Renal pelvis (tissue), 4 donors: ENCODE results near the gene PEA15. TPM values are rescaled to one million over a fixed set of nuclear protein-coding genes. Genes with fewer than 3 reads are reported as not detected.

ENCODE experiments used
- DNase-seq: peaks from one replicate; pipeline ENCODE4 v3.0.0-alpha.2; 2013
- polyA plus RNA-seq, 3 donors: library from polyadenylated mRNA; unstranded; fragments of 120-200 nt; gene quantifications; one replicate each; pipeline ENCODE4 v1.2.1, GENCODE V29; 2013; ENCODE audit not compliant: insufficient read length in 3 of 3

Gene PEA15
- polyA plus RNA-seq, 3 donors: 96.6 to 114 (median 107) TPM

- no peak for DNase-seq
Measured at GRCh38 chr1:160171354-160171753, 33.8 kb upstream of the PEA15 start.

DNA sequence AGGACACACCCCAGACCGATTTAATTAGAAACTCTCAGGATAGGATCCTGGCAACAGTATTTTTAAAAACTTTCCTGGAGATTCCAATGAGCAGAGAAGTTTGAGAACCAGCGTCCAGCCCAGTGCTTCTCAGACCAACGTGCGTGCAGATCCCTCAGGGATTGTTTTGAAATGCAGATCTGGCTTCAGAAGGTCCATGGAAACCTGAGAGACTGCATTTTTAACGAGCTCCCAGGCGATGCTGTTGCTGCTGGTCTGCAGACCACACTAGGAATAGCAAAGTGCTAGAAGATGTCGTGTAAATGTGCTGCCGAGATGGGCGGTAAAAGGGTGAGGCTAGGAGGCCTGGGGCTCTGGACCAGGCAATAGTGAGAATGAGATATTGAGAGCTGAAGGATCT lies 33.2 kb upstream of the PEA15 start:
- DNase-seq: no peak

- DNase-seq: no peak
Measured at GRCh38 chr1:160177231-160177630, 28.0 kb upstream of the PEA15 start.

GRCh38 chr1:160177667-160178066 lies 27.5 kb upstream of the PEA15 start:
- no peak for DNase-seq

- no peak for DNase-seq
Measured at GRCh38 chr1:160178731-160179130, 26.5 kb upstream of the PEA15 start.

GRCh38 chr1:160179336-160179735 lies 25.8 kb upstream of the PEA15 start:
- DNase-seq: no peak

- no peak for DNase-seq
Measured at GRCh38 chr1:160186246-160186645, 18.9 kb upstream of the PEA15 start.

DNA sequence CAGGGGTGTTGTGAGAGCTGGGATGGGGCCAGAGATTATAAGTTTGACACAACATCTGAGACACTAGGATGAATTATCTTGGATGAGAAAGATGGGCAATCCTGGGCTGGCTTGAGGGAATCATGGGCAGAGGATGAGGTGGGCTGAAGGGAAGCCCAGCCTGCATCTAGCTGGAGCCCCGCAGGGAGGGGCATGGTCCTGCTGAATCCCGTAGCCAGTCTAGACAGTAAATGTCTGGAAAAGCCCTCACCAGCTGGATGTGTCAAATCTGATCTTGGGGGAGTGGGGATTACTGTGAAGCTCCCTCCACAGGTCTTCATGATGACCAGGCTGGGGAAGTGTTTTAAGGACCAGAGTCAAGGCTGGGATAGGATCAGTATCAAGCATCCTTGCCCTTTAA lies 18.5 kb upstream of the PEA15 start:
- DNase-seq: no peak

DNA sequence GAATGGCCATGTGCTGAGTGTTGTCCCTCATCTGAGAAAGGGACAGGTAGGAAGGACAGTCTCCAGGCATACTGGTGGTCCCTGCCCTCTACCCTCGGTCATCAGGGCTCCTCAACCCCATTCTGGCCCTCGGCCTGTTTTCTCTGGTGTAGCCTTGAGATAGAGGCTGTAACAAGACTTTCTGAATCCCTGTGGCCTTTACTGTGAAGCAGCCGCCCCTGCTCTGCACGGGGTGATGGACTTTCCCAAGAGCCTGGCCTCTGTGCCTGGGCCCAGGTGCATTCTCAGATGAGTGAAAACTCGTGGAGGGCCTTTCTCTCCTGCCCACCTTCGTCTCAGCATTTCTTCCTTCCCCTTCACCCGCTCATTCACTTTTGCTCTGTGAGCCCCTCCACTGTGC lies 17.8 kb upstream of the PEA15 start:
- no peak for DNase-seq

- DNase-seq: no peak
Measured at GRCh38 chr1:160188341-160188740, 16.8 kb upstream of the PEA15 start.

DNA sequence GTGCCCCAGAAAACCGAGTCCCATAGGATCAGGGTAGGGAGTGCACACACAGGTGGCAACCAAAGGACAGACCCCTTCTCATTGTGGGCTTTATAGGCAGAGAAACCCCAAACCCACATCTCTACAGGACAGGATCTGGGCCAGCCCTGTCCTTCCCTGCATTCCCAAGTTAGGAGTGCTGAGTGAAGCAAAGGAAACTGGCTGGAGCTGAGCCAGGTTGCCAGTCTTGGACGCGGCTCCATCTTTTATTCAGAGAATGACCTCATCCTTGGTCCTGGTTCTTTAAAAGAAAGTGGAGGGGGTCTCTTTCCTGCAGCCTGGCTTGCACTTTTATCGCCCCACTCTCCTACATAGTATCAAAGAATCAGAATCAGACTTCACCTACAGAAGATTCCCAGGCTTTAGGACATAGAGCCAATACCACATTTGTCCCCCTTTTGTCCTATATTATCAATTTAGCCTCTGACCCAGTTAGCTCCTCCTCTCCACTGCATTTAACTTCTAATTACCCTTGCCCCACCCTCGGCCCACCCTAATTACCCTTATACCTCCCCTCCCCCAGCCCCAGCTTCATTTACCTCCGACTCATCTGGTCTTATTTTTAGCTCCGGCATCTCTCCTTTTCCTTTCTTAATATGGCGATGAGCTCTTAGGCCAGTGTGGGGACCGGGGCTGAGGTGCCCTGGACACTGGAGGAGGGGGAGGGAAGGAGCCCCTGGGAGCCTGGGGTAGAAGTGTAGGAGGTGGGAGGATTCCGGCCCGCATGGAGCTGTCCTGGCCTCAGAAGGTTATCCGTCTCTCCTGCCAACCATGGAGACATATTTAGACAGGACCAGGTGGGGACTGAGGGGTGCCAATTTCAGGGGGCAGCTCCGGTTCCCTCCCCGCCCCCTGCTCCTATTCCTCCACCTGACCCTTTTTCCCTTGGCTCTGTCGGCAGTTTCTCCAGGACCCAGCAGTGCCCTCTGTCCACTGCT lies 15.2 kb upstream of the PEA15 start, which contains the start of gene CASQ1:
Gene CASQ1 (plus strand): TSS at position 927 of the 977 bp plus-strand sequence. CDS start 177 bp downstream, outside the sequence.
- DNase-seq: no peak

DNA sequence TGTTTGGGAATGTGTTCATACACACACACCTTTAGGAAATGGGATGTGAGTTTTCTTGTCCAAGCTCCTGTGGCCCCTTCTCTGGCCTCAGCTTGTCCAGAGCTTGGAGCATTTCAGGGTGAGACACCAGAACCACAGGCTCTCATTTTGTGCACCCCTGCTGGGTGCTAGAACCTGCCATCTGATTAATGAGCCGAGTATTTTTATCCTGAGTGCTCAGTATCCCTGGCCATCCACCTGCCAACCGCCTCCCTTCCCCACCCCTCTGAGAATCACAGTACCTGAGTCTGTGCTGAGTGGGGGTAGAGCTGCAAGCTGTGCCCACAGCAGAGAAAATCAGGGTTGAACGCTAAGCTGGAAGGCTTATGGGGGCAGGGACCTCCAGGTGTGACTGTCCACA lies 13.4 kb upstream of the PEA15 start:
- DNase-seq: no peak

DNA sequence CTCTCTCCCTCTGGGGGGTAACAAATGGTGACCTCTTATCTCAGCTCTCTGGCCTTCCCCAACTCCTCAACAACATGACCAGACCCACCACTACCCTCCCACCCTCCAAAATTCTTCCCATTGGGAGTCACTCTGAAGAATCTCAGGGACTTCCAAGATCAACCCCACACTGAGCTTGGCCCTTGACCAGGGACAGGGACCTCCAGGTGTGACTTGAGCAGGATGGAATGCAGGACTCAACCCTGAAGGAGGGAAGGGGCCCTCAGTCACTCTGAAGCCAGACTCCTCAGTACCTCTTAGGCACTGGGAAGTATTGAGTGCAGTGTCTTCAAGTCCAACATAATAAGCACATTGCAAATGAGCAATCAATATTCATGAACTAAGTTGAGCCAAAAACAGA lies 12.9 kb upstream of the PEA15 start:
- DNase-seq: no peak

DNA sequence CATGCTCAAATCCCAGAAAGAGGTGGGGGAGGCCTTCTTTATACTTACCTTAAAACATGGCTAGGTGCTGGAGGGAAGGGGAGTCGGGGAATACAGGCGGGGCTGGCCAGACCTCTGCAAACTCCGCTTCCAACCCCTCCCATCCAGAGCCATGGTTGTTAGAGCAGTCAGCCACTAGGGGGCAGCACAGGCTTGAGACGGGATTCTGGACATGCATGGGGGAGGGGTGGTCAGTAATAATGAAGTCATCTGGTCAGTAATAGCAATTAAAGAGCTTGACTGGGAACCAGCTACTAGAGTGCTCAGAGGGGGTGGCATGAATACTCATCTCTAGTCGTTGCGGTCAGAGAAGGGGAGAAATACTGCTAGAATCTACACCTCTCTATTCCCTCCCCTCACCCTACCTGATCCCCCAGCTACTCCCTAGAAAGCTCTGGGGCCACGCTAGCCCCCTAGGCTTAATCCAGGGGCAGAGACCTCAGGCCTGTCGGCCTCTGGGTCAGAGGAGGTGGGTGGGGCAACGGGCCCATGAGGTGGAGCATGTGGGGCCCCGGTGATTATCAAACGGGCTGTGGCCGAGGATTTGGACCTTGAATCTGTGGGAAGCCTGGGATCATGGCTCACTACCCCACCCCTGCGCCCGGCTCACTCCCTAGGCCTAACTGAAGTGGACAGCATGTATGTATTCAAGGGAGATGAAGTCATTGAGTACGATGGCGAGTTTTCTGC lies 11.9 kb upstream of the PEA15 start:
- DNase-seq: peak; percentile 90

DNA sequence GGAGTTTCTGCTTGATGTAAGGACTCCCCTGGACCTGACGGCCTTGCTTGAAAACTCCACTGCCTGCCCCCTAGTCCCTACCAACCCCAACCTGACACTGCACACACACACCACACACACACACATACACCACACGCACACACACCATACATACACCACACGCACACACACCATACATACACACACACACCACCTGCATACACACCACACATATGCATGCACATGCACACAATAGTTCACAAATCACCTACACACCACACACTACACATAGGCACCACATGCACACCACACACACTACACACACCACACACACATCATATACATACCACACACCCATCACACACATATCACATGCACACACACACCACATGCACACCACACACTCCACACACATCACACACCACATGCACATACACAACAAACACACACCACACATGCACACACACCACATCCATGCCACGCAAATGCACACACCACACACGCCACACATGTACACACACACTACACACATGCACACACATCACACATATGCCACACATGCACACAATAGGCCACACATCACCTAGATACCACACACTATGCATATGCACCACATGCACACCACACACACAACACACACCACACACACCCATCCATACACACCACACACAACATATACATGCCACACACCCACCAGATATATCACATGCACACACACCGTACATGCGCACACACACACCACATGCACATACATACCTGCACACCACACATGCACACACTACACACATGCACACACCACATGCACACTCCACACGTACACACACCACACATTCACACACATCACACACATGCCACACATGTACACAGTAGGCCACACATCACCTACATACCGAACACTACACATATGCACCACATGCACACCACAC lies 11.1 kb upstream of the PEA15 start:
- no peak for DNase-seq

- DNase-seq: no peak
Measured at GRCh38 chr1:160194737-160195059, 10.5 kb upstream of the PEA15 start.

GRCh38 chr1:160196143-160196542 lies 9.0 kb upstream of the PEA15 start:
- DNase-seq: no peak

DNA sequence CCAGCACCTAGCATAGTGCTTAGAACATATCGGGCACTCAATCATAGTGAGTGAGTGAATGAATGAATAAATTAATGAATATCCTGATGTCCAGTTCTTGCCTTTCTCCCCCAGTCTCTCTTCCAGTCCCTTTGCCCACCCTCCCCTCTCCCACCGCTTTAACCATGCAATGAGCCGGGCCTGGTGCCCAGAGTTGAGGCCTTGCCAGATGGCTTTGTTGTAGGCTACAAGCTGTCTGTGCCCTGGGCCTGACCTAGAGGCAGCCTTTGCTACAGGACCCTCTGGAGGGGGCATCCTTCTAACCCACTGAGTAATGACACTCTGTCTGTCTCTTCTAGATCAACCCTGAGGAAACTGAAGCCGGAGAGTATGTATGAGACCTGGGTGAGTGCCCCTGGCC lies 8.0 kb upstream of the PEA15 start:
- no peak for DNase-seq

GRCh38 chr1:160200786-160201185 lies 4.4 kb upstream of the PEA15 start:
- no peak for DNase-seq

GRCh38 chr1:160204526-160205241 lies 500 bp upstream of the PEA15 start:
- DNase-seq: no peak

DNA sequence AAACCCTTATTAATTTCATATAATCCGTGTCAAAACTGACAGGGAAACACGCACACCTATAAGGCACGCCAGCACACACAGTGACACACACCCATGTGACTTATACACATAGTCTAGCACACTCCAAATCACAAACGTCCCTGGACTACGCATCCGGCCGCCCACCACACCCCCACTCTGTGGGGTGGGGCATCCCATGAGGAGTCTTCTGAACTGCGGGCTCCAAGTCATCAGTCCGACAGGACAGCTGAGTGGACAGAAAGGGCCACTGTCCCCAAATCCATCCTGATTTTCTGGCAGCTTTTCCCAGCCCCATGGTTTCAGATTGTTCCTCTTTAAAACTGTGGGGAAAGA lies 829 bp downstream of the PEA15 start:
- DNase-seq: no peak
